HG03378 (cell line): ENCODE measurements around the gene R3HDM1.
A peak's percentile ranks its signal among the peaks of the same experiment; 100 is the strongest.
"Not testable (repeated sequence)": the region's sequence is repeated elsewhere in the genome, so short reads cannot be mapped to it uniquely, and the experiment has no call there.

Source experiments
- ATAC-seq: cut with Tn5 transposase; IDR thresholded peaks from one replicate; pipeline ENCODE4 v1.9.1; 2021; ENCODE audit warnings: mild to moderate bottlenecking, moderate library complexity; ENCODE audit not compliant: unreplicated experiment

The R3HDM1 gene

DNA sequence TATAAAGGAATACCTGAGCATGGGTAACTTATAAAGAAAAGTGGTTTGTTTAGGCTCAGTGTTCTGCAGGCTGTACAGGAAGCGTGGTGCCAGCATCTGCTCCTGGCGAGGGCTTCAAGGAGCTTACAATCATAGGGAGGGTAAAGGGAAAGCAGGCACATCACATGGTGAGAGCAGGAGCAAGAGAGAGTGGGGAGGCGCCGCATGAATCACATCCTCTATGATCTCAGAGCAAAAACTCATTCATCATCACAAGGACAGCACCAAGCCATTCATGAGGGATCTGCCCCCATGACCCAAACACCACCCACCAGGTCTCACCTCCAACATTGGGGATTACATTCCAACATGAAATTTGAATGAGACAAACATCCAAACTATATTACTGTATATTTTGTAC is 32.5 kb downstream of the R3HDM1 start:
- no peak for ATAC-seq

- no peak for ATAC-seq
Observed at GRCh38 chr2:135570884-135571283, 39.6 kb downstream of the R3HDM1 start.

- ATAC-seq: no peak
Observed at GRCh38 chr2:135573620-135574019, 42.3 kb downstream of the R3HDM1 start.

GRCh38 chr2:135581282-135581681 is 50.0 kb downstream of the R3HDM1 start:
- ATAC-seq: no peak

GRCh38 chr2:135582383-135582782 is 51.1 kb downstream of the R3HDM1 start:
- no peak for ATAC-seq

DNA sequence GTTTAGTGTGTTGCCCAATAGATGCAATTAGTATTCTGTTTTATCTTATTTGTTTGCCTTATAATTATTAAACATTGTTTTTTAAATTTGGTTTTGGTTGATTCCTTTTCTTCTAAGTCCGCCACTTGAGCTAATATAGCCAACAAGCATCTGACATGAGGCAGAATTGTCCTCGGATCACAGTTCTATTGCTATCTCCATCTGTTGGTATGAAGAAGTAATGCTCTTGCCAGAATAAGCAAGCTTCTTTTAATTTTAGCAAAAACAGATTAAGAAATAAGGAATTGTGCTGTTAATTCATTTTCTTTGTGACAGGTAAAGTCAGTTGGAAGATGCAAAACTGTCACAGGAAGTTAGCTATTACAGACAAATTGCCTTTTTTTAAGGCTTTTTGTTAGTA is 54.3 kb downstream of the R3HDM1 start:
- ATAC-seq: no peak

GRCh38 chr2:135586148-135586547 is 54.9 kb downstream of the R3HDM1 start:
- ATAC-seq: no peak

DNA sequence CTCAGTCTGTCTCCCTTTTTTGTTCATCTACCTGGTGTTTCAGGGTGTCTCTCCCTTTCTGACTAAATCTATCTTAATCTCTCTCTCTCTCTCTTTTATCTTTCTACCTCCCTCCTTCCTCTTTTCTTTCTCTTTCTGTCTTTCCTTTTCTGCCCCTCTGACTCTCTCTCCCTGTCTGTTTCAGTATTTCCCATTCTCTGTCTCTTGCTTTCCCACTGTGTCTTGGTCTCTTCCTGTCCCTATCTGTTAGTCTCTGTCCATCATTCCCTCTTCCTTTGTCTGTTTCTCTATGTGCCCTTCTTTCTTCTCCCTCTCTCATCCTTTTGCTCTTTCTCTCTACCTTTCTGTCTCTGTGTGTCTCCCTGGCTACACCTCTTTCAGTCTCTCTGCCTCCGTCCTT is 56.7 kb downstream of the R3HDM1 start:
- ATAC-seq: no peak

- ATAC-seq: no peak
Observed at GRCh38 chr2:135590619-135591260, 59.5 kb downstream of the R3HDM1 start.

DNA sequence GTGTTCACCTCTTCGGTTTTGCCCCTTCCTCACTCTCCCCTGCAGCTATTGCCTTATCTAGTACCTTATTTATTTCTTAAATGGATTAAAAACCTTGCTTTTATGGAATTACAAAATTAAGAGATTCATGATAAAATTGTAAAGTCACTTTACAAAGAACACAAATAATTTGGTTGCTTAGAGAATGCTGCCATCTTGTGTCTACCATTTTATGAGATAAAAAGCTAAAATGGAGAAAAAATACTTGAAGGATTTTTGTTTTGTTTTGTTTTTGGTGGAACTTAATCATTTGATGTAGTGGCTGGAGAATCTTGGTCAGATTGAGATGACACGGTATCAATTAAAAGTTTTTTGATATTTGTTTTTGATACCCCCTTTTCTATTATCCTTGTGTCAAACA is 69.6 kb downstream of the R3HDM1 start:
- no peak for ATAC-seq

- no peak for ATAC-seq
Observed at GRCh38 chr2:135603543-135603942, 72.3 kb downstream of the R3HDM1 start.

DNA sequence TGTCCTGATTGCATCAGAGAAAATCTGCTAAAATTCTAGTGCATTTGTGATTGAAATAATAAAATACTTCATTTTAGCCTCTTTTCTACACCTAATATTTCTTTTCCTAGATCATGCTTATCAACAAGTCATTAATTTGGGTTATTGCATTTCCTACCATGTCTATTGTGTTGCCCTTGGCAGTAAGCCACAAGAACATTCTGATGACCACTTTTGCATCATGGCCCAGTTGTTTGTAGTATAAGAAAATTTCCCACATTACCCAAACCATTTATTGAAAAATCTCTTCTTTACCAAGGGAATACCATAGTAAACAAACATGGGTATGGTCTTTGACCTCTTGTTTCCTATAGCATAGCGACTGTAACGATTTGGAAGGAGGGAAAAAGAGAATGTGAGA is 76.3 kb downstream of the R3HDM1 start:
- no peak for ATAC-seq

GRCh38 chr2:135612319-135612718 is 81.0 kb downstream of the R3HDM1 start:
- no peak for ATAC-seq

DNA sequence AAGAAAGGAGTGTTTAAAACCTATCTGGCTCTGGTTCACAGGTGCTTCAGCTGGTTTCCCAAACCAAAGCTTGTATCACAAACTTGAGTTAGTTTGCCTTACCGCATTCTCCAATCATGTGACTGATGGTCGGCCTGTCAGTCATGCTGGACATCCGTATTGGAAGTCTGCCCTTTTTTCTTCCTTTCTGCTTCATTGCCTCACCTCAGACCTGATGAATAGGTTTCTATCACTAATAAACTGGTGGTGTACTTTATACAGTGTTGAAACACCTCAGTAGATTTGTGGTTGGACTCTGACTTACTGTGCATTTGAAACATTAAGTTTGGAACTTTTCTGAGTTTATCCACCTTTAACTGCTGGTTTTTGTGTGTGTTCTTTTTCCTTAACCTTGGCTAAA is 84.1 kb downstream of the R3HDM1 start:
- ATAC-seq: no peak

- ATAC-seq: no peak
Observed at GRCh38 chr2:135617501-135618015, 86.3 kb downstream of the R3HDM1 start.

GRCh38 chr2:135620198-135620597 is 88.9 kb downstream of the R3HDM1 start:
- no peak for ATAC-seq

- ATAC-seq: no peak
Observed at GRCh38 chr2:135629520-135629919, 98.2 kb downstream of the R3HDM1 start.

GRCh38 chr2:135630034-135630433 is 98.8 kb downstream of the R3HDM1 start:
- ATAC-seq: not testable (repeated sequence)

- no peak for ATAC-seq
Observed at GRCh38 chr2:135630488-135630887, 99.2 kb downstream of the R3HDM1 start.

DNA sequence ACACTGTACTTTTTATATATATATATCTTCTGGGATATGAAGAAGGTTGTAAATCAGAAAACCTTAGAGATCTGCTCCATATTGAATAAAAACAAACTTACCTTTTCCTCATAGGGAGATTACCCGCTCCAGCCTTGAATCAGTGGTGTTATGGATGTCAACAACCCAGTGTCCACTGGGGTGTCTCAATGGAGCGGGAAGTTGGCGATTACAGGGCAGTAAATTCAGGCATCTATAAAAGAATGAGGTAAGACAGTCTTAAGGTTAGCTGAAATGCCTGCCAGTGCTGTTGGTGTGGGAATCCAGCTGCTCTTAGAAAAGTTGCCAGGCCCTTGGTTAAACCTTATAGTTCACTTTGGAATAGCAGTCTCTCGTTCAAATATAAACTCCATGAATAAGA is 102.3 kb downstream of the R3HDM1 start:
- ATAC-seq: no peak

GRCh38 chr2:135635212-135635835 is 104.0 kb downstream of the R3HDM1 start:
- no peak for ATAC-seq

- ATAC-seq: peak; percentile 9
Observed at GRCh38 chr2:135636982-135637381, 105.7 kb downstream of the R3HDM1 start.
